IMR-90 (cell line): ENCODE results near the gene LRRC56. TPM values are rescaled to one million over a fixed set of nuclear protein-coding genes. Genes with fewer than 3 reads are reported as not detected.

ENCODE experiments used
- ATAC-seq: fragments of 200-7000 bp; cut with Tn5 transposase; 2 replicates; pipeline ENCODE4 v1.9.1; 2020; ENCODE audit warnings: low read depth, mild to moderate bottlenecking, moderate library complexity
- BruUV-seq: library from RNA; stranded (reverse); fragments of 400-500 nt; replicated peaks from 2 replicates; lab custom pipeline; 2021; lab: Mats Ljungman, UMichigan
- CTCF ChIA-PET: fragments of 300-600 bp; formaldehyde crosslinking; extraction: SDS; loops from one replicate; lab custom pipeline; 2021; ENCODE audit warnings: antibody characterized with exemption; lab: Yijun Ruan, JAX
- POLR2A ChIA-PET: fragments of 300-600 bp; sonication (Branson Sonifier 250); formaldehyde crosslinking; loops from one replicate; lab custom pipeline; 2022; ENCODE audit warnings: antibody characterized with exemption; ENCODE audit not compliant: unreplicated experiment; lab: Charles Lee
- DNase-seq: peaks from one replicate; pipeline ENCODE4 v3.0.0; 2013
- H2AFZ ChIP-seq: replicated peaks from 2 replicates; pipeline ENCODE3; 2013; ENCODE audit warnings: low read length, mild to moderate bottlenecking; ENCODE audit not compliant: poor library complexity
- H2AK5ac ChIP-seq: 2 replicates; pipeline ENCODE4 v1.6.1; 2013; ENCODE audit warnings: low read depth, low read length, inconsistent platforms
- H2AK9ac ChIP-seq: replicated peaks from 2 replicates; pipeline ENCODE3; 2013; ENCODE audit warnings: mild to moderate bottlenecking, low read depth, low read length, moderate library complexity; ENCODE audit not compliant: poor library complexity
- H2BK120ac ChIP-seq: 2 replicates; pipeline ENCODE4 v1.6.1; 2013; ENCODE audit warnings: low read depth, low read length, inconsistent platforms
- H2BK15ac ChIP-seq: 3 replicates; pipeline ENCODE4 v1.6.1; 2013; ENCODE audit warnings: low read depth, low read length, inconsistent platforms
- H2BK20ac ChIP-seq: 2 replicates; pipeline ENCODE4 v1.6.1; 2013; ENCODE audit warnings: low read depth, mild to moderate bottlenecking, inconsistent platforms, low read length, moderate library complexity
- H2BK5ac ChIP-seq: 2 replicates; pipeline ENCODE4 v1.6.1; 2013; ENCODE audit warnings: mild to moderate bottlenecking, low read depth, low read length, inconsistent platforms; ENCODE audit not compliant: poor library complexity, severe bottlenecking
- H3K14ac ChIP-seq: replicated peaks from 2 replicates; pipeline ENCODE4 v1.6.1; 2013; ENCODE audit warnings: low read depth, low read length, inconsistent platforms
- H3K18ac ChIP-seq: 2 replicates; pipeline ENCODE4 v1.6.1; 2013; ENCODE audit warnings: low read depth, low read length, control low read depth
- H3K23ac ChIP-seq: 2 replicates; pipeline ENCODE4 v1.6.1; 2013; ENCODE audit warnings: low read depth, low read length, inconsistent platforms
- H3K27ac ChIP-seq: 2 replicates; pipeline ENCODE4 v1.5.1; 2013; ENCODE audit warnings: mild to moderate bottlenecking, control low read depth, low read length; ENCODE audit not compliant: insufficient read depth
- H3K27me3 ChIP-seq: 2 replicates; pipeline ENCODE4 v1.6.1; 2013; ENCODE audit warnings: low read length; ENCODE audit not compliant: control insufficient read depth, insufficient read depth
- H3K36me3 ChIP-seq: 2 replicates; pipeline ENCODE4 v1.6.1; 2013; ENCODE audit warnings: low read length, mixed read lengths; ENCODE audit not compliant: control insufficient read depth, insufficient read depth
- H3K4ac ChIP-seq: 2 replicates; pipeline ENCODE4 v1.6.1; 2013; ENCODE audit warnings: low read depth, low read length, inconsistent platforms
- H3K4me1 ChIP-seq: 2 replicates; pipeline ENCODE4 v1.6.1; 2013; ENCODE audit warnings: low read length, mixed read lengths; ENCODE audit not compliant: control insufficient read depth, insufficient read depth
- H3K4me2 ChIP-seq: 2 replicates; pipeline ENCODE4 v1.6.1; 2013; ENCODE audit warnings: low read depth, mild to moderate bottlenecking, control low read depth, low read length, moderate library complexity
- H3K4me3 ChIP-seq: 2 replicates; pipeline ENCODE4 v1.5.1; 2013; ENCODE audit warnings: low read depth, mild to moderate bottlenecking, control low read depth, low read length, moderate library complexity; ENCODE audit not compliant: insufficient read depth
- H3K56ac ChIP-seq: 2 replicates; pipeline ENCODE4 v1.6.1; 2013; ENCODE audit warnings: low read length, inconsistent platforms; ENCODE audit not compliant: insufficient read depth; ENCODE audit errors: extremely low read depth
- H3K79me1 ChIP-seq, 2 experiments: 2 replicates each; pipeline ENCODE4 v1.6.1; 2013; ENCODE audit warnings: low read length in 2 of 2, inconsistent platforms in 1 of 2, low read depth in 1 of 2
- H3K9ac ChIP-seq: 2 replicates; pipeline ENCODE4 v1.6.1; 2013; ENCODE audit warnings: low read depth, low read length, control low read depth
- H3K9me1 ChIP-seq: 2 replicates; pipeline ENCODE4 v1.6.1; 2013; ENCODE audit warnings: low read length, inconsistent platforms; ENCODE audit not compliant: insufficient read depth
- H3K9me3 ChIP-seq: 2 replicates; pipeline ENCODE4 v1.6.1; 2013; ENCODE audit warnings: low read length; ENCODE audit not compliant: control insufficient read depth, insufficient read depth
- H4K20me1 ChIP-seq: 2 replicates; pipeline ENCODE4 v1.6.1; 2013; ENCODE audit warnings: low read length, inconsistent platforms; ENCODE audit not compliant: insufficient read depth
- H4K5ac ChIP-seq: 2 replicates; pipeline ENCODE4 v1.6.1; 2013; ENCODE audit warnings: mild to moderate bottlenecking, low read depth, low read length, control low read depth
- H4K8ac ChIP-seq, 2 experiments: 2 replicates each; pipeline ENCODE4 v1.6.1; 2013; ENCODE audit warnings: low read depth in 2 of 2, low read length in 2 of 2, control low read depth in 1 of 2, inconsistent platforms in 1 of 2
- H4K91ac ChIP-seq: 2 replicates; pipeline ENCODE4 v1.6.1; 2013; ENCODE audit warnings: low read depth, low read length, inconsistent platforms; ENCODE audit not compliant: insufficient read depth
- BHLHE40 ChIP-seq: fragments of 150-350 bp; IDR thresholded peaks from 2 replicates; pipeline ENCODE4 v1.6.1; 2016; ENCODE audit warnings: mild to moderate bottlenecking, low read depth, low read length
- CEBPB ChIP-seq: IDR thresholded peaks from 2 replicates; pipeline ENCODE4 v1.6.1; 2012; ENCODE audit warnings: low read depth, low read length, improper control_type of control experiment
- CHD1 ChIP-seq: IDR thresholded peaks from 2 replicates; pipeline ENCODE4 v1.6.1; 2012; ENCODE audit warnings: low read depth, low read length, improper control_type of control experiment
- ELK1 ChIP-seq: fragments of 150-350 bp; IDR thresholded peaks from 2 replicates; pipeline ENCODE4 v1.6.1; 2016; ENCODE audit warnings: low read depth, mild to moderate bottlenecking, low read length, moderate library complexity, borderline replicate concordance
- FOS ChIP-seq: fragments of 150-350 bp; IDR thresholded peaks from 2 replicates; pipeline ENCODE4 v1.6.1; 2016; ENCODE audit warnings: low read depth, low read length
- MAFK ChIP-seq: IDR thresholded peaks from 2 replicates; pipeline ENCODE4 v1.6.1; 2012; ENCODE audit warnings: low read depth, low read length, improper control_type of control experiment
- MXI1 ChIP-seq: IDR thresholded peaks from 2 replicates; pipeline ENCODE4 v1.6.1; 2012; ENCODE audit warnings: low read depth, mild to moderate bottlenecking, low read length, moderate library complexity, borderline replicate concordance
- NFE2L2 ChIP-seq: fragments of 150-350 bp; IDR thresholded peaks from 2 replicates; pipeline ENCODE4 v1.6.1; 2016; ENCODE audit warnings: low read depth, mild to moderate bottlenecking, low read length
- POLR2A ChIP-seq: IDR thresholded peaks from 2 replicates; pipeline ENCODE4 v1.6.1; 2012; ENCODE audit warnings: mild to moderate bottlenecking, low read depth, low read length
- RAD21 ChIP-seq: IDR thresholded peaks from 2 replicates; pipeline ENCODE4 v1.6.1; 2012; ENCODE audit warnings: low read length, improper control_type of control experiment
- RCOR1 ChIP-seq: IDR thresholded peaks from 2 replicates; pipeline ENCODE4 v1.6.1; 2012; ENCODE audit warnings: mild to moderate bottlenecking, low read length, improper control_type of control experiment; ENCODE audit not compliant: insufficient replicate concordance
- RFX5 ChIP-seq: IDR thresholded peaks from 2 replicates; pipeline ENCODE4 v1.8.0; 2012; ENCODE audit warnings: low read depth, mild to moderate bottlenecking, low read length, moderate library complexity
- SMC3 ChIP-seq: fragments of 150-350 bp; IDR thresholded peaks from 2 replicates; pipeline ENCODE4 v1.6.1; 2016; ENCODE audit warnings: low read depth, mild to moderate bottlenecking, antibody characterized with exemption, low read length, moderate library complexity
- WGBS, 2 experiments: methylation state at CpG; one replicate each; pipeline versions ENCODE4 v1.1.5 to v1.1.7; 2013; ENCODE audit warnings: missing lambda C conversion rate in 2 of 2; ENCODE audit not compliant: insufficient read length in 1 of 2; ENCODE audit errors: extremely low coverage in 2 of 2; 5-methylcytosine and 5-hydroxymethylcytosine counted together
- dilution Hi-C: fragments of 300-500 bp; cut with HindIII; formaldehyde crosslinking; loops from one replicate; pipeline ENCODE4 v1.14.3; 2018; ENCODE audit warnings: low sequenced_read_pairs; ENCODE audit not compliant: unreplicated experiment
- in situ Hi-C: fragments of 300-500 bp; cut with MboI; formaldehyde crosslinking; loops from 3 replicates; pipeline ENCODE4 v1.14.3; 2019; ENCODE audit warnings: low sequenced_read_pairs, inconsistent platforms, mixed read lengths
- intact Hi-C: fragments of 100-400 bp; cut with micrococcal nuclease; formaldehyde crosslinking; loops from 2 replicates; pipeline ENCODE4 v1.10.0; 2022
- polyA plus RNA-seq, 3 experiments: library from polyadenylated mRNA; depleted of rRNA; stranded (reverse); fragments of >200 nt; gene quantifications; 2 replicates each; pipeline ENCODE4 v1.2.3, GENCODE V29; 2012; ENCODE audit warnings: low replicate concordance in 1 of 3
- total RNA-seq: library from RNA; depleted of rRNA; stranded (reverse); fragments of >200 nt; gene quantifications from 2 replicates; pipeline ENCODE4 v1.2.3, GENCODE V29; 2012
- TF ChIP-seq, protein P1 (sequence below): conservative IDR thresholded peaks from 2 replicates; pipeline ENCODE4 v1.5.1; 2012; ENCODE audit warnings: mild to moderate bottlenecking, low read depth, low read length, improper control_type of control experiment
- TF ChIP-seq, protein P2 (sequence below): fragments of 150-350 bp; IDR thresholded peaks from 2 replicates; pipeline ENCODE4 v1.6.1; 2017; ENCODE audit warnings: mild to moderate bottlenecking, antibody characterized with exemption, low read length, low read depth

LRRC56 gene
- total and polyA plus RNA-seq, 2 of the 4 experiments (the other 2 are of a cell fraction) = 0.36 to 1.3 TPM

DNA sequence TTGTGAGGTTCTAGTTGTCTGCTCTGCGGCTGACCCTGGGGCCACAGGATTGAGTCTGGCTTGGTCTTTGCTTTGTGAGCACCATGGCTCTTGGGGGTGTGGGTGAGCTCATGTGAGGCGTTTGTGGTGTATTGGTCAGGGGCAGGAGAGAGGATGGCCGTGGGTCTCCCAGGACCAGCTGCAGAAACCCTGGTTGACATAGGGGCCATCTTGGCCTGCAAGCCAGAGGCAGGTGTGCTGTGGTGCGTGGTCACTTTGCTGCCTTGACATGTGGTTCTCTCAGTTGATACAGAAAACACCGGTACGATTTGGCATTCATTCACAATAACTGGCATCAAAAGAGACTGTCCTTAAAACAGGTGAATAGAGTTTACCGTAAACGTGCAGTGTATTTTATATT lies 50.2 kb downstream of the LRRC56 start:
- ATAC-seq (peak; percentile 6; the same call in 1 of the 2 replicates), DNase-seq (no peak)
- Histone ChIP-seq H3K4me3 (no peak overlapping the region), H3K9ac (no peak overlapping the region), H4K8ac (no peak overlapping the region), H3K4me2 (no peak overlapping the region), H3K23ac (no peak overlapping the region), H3K56ac (no peak overlapping the region), H3K27ac (no peak overlapping the region), H3K4me1 (peaks cover 7% of the 10 kb centered on the region; the same call in 1 of the 2 replicates), H3K14ac (no peak overlapping the region), H3K18ac (no peak overlapping the region), H2AFZ (peak overlapping the region; percentile 3), H3K79me1 (peaks cover 33 to 68% of the 10 kb centered on the region in 2 experiments), H4K20me1 (peaks cover 71% of the 10 kb centered on the region), H2BK120ac (no peak overlapping the region), H3K36me3 (peaks cover 55% of the 10 kb centered on the region), H3K4ac (no peak overlapping the region), H3K27me3 (no peaks in the 10 kb centered on the region), H2AK9ac (no peak overlapping the region), H2BK15ac (no peak overlapping the region), H4K5ac (no peak overlapping the region), H2BK20ac (no peak overlapping the region), H2AK5ac (no peak overlapping the region), H3K9me1 (peaks cover 12% of the 10 kb centered on the region; the same call in 1 of the 2 replicates), H4K91ac (no peak overlapping the region), H2BK5ac (no peak overlapping the region), H3K9me3 (no peaks in the 10 kb centered on the region)
- intact Hi-C loops (no loop called here), in situ Hi-C loops (no loop called here), dilution Hi-C loops (no loop called here)
- no CpG with 5 or more reads among the region's 8 CpGs for WGBS, 2 experiments
- TF ChIP-seq MAFK (no peak), FOS (no peak), SMC3 (no peak), POLR2A (no peak), MXI1 (no peak), BHLHE40 (no peak), RFX5 (no peak), ELK1 (no peak), CEBPB (no peak), CHD1 (no peak), RCOR1 (no peak), RAD21 (no peak), NFE2L2 (no peak)
- TF ChIP-seq, protein P1, sequence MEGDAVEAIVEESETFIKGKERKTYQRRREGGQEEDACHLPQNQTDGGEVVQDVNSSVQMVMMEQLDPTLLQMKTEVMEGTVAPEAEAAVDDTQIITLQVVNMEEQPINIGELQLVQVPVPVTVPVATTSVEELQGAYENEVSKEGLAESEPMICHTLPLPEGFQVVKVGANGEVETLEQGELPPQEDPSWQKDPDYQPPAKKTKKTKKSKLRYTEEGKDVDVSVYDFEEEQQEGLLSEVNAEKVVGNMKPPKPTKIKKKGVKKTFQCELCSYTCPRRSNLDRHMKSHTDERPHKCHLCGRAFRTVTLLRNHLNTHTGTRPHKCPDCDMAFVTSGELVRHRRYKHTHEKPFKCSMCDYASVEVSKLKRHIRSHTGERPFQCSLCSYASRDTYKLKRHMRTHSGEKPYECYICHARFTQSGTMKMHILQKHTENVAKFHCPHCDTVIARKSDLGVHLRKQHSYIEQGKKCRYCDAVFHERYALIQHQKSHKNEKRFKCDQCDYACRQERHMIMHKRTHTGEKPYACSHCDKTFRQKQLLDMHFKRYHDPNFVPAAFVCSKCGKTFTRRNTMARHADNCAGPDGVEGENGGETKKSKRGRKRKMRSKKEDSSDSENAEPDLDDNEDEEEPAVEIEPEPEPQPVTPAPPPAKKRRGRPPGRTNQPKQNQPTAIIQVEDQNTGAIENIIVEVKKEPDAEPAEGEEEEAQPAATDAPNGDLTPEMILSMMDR = no peak
- TF ChIP-seq, protein P2, sequence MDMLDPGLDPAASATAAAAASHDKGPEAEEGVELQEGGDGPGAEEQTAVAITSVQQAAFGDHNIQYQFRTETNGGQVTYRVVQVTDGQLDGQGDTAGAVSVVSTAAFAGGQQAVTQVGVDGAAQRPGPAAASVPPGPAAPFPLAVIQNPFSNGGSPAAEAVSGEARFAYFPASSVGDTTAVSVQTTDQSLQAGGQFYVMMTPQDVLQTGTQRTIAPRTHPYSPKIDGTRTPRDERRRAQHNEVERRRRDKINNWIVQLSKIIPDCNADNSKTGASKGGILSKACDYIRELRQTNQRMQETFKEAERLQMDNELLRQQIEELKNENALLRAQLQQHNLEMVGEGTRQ = no peak
- ChIA-PET POLR2A (no interaction called here), CTCF (no interaction called here)
- BruUV-seq = no TSS peak
